WTC11 (cell line): ENCODE data around the gene EHD2. TPM values are rescaled to one million over a fixed set of nuclear protein-coding genes. Genes with fewer than 3 reads are reported as not detected.

Source experiments
- ATAC-seq: fragments of 200-7000 bp; cut with Tn5 transposase; 2 replicates; pipeline ENCODE4 v1.10.0; 2021; ENCODE audit warnings: mild to moderate bottlenecking, moderate library complexity
- CTCF ChIA-PET: fragments of 300-600 bp; sonication (Branson Sonifier 250); formaldehyde crosslinking; loops from one replicate; lab custom pipeline; 2021; ENCODE audit warnings: antibody characterized with exemption; lab: Charles Lee
- POLR2A ChIA-PET: fragments of 350-600 bp; sonication (Branson Sonifier 250); formaldehyde crosslinking; loops from one replicate; lab custom pipeline; 2021; ENCODE audit warnings: antibody characterized with exemption; lab: Charles Lee
- DNase-seq: peaks from one replicate; pipeline ENCODE4 v3.0.0; 2021; ENCODE audit warnings: low spot score
- H3K27ac Mint-ChIP-seq: 2 replicates; pipeline ENCODE4 v1.8.0; 2021; ENCODE audit warnings: mixed read lengths
- H3K27me3 Mint-ChIP-seq: 2 replicates; pipeline ENCODE4 v1.8.0; 2021; ENCODE audit warnings: low read depth, mild to moderate bottlenecking, moderate library complexity, mixed read lengths
- H3K36me3 Mint-ChIP-seq: 2 replicates; pipeline ENCODE4 v1.8.0; 2021; ENCODE audit warnings: mixed read lengths
- H3K4me1 Mint-ChIP-seq: 2 replicates; pipeline ENCODE4 v1.8.0; 2022; ENCODE audit warnings: mixed read lengths
- H3K4me3 Mint-ChIP-seq: 2 replicates; pipeline ENCODE4 v1.8.0; 2021; ENCODE audit warnings: mild to moderate bottlenecking, moderate library complexity, mixed read lengths
- H3K9me3 Mint-ChIP-seq: 2 replicates; pipeline ENCODE4 v1.8.0; 2021; ENCODE audit warnings: mixed read lengths
- CREM ChIP-seq: sonication (generic); formaldehyde crosslinking; IDR thresholded peaks from 2 replicates; pipeline ENCODE4 v1.8.1; 2022; ENCODE audit warnings: mild to moderate bottlenecking, missing genetic modification reagents, moderate library complexity
- FOXK1 ChIP-seq: sonication (generic); formaldehyde crosslinking; IDR thresholded peaks from 2 replicates; pipeline ENCODE4 v1.8.0; 2022; ENCODE audit warnings: mild to moderate bottlenecking, moderate library complexity, missing genetic modification reagents
- HMGA2 ChIP-seq: fragments of 250-450 bp; sonication (Bioruptor Pico); IDR thresholded peaks from 2 replicates; pipeline ENCODE4 v1.4.0; 2021; ENCODE audit warnings: mild to moderate bottlenecking, moderate library complexity
- NR1H2 ChIP-seq: sonication (generic); formaldehyde crosslinking; IDR thresholded peaks from 2 replicates; pipeline ENCODE4 v1.9.0; 2021; ENCODE audit warnings: mild to moderate bottlenecking, moderate library complexity, missing genetic modification reagents
- RELA ChIP-seq: sonication (generic); formaldehyde crosslinking; IDR thresholded peaks from 2 replicates; pipeline ENCODE4 v1.8.1; 2022; ENCODE audit warnings: missing genetic modification reagents, mild to moderate bottlenecking, borderline replicate concordance
- ZBTB21 ChIP-seq: sonication (generic); formaldehyde crosslinking; IDR thresholded peaks from 2 replicates; pipeline ENCODE4 v1.8.1; 2023; ENCODE audit warnings: mild to moderate bottlenecking, missing genetic modification reagents, borderline replicate concordance
- ZNF263 ChIP-seq: sonication (generic); formaldehyde crosslinking; IDR thresholded peaks from 2 replicates; pipeline ENCODE4 v1.8.1; 2022; ENCODE audit warnings: low read depth, mild to moderate bottlenecking, moderate library complexity, missing genetic modification reagents
- ZNF317 ChIP-seq: sonication (generic); formaldehyde crosslinking; IDR thresholded peaks from 2 replicates; pipeline ENCODE4 v1.8.1; 2023; ENCODE audit warnings: low read depth, mild to moderate bottlenecking, moderate library complexity, missing genetic modification reagents, borderline replicate concordance
- ZNF396 ChIP-seq: fragments of 250-450 bp; sonication (Bioruptor Pico); IDR thresholded peaks from 2 replicates; pipeline ENCODE4 v1.8.0; 2021; ENCODE audit warnings: mild to moderate bottlenecking, moderate library complexity, borderline replicate concordance
- ZNF423 ChIP-seq: fragments of 250-450 bp; sonication (Bioruptor Pico); IDR thresholded peaks from 2 replicates; pipeline ENCODE4 v2.1.2; 2022; ENCODE audit warnings: mild to moderate bottlenecking, moderate library complexity
- ZNF671 ChIP-seq: fragments of 250-450 bp; sonication (Bioruptor Pico); IDR thresholded peaks from 2 replicates; pipeline ENCODE4 v1.8.0; 2021; ENCODE audit warnings: mild to moderate bottlenecking
- total RNA-seq: library from RNA; stranded (reverse); gene quantifications from 3 replicates; pipeline ENCODE4 v1.2.3, GENCODE V29; 2021
- TF ChIP-seq, protein P1 (sequence below): sonication (generic); formaldehyde crosslinking; IDR thresholded peaks from 2 replicates; pipeline ENCODE4 v1.8.0; 2022; ENCODE audit warnings: mild to moderate bottlenecking, missing genetic modification reagents
- TF ChIP-seq, protein P2 (sequence below): sonication (generic); formaldehyde crosslinking; IDR thresholded peaks from 2 replicates; pipeline ENCODE4 v1.8.0; 2022; ENCODE audit warnings: missing genetic modification reagents
- TF ChIP-seq, protein P3 (sequence below): sonication (generic); formaldehyde crosslinking; IDR thresholded peaks from 2 replicates; pipeline ENCODE4 v1.8.1; 2023; ENCODE audit warnings: mild to moderate bottlenecking, missing genetic modification reagents, moderate library complexity
- TF ChIP-seq, protein P4 (sequence below): sonication (generic); formaldehyde crosslinking; IDR thresholded peaks from 2 replicates; pipeline ENCODE4 v1.8.1; 2022; ENCODE audit warnings: missing genetic modification reagents, borderline replicate concordance
- TF ChIP-seq, protein P5 (sequence below): sonication (generic); formaldehyde crosslinking; IDR thresholded peaks from 2 replicates; pipeline ENCODE4 v1.8.1; 2022; ENCODE audit warnings: low read depth, missing genetic modification reagents, borderline replicate concordance

The EHD2 gene
- total RNA-seq, 1 experiment from 2014 or later = 11.8 TPM

DNA sequence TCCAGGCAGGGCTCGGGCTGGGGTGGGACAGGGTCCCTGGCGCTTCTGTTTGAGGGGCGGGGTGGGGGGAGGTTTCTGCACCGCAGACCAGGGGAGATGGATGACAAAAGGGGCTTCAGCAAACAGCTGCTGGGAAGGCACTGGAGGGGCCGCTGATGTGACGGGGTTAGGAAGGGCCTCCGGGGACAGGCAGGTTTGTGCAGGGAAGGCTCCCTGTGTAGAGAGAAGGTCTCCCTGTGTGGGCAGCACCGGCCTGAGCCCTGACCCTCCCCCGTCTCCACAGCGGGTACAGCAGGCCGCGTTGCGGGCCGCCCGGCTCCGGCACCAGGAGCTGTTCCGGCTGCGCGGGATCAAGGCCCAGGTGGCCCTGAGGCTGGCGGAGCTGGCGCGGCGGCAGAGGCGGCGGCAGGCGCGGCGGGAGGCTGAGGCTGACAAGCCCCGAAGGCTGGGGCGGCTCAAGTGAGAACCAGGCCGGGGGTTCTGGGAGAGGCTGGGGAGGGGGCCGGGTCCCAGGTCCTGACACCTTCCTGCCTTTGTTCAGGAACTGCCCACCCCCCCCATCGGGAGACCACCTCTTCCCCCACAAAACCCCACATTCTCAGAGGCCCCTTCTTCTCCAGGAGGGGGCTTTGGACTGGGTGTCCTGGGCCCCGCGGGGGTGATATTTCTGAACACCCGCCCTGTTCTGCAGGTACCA, 42.0 kb downstream of the EHD2 start:
- ATAC-seq (no peak), DNase-seq (no peak)
- POLR2A ChIA-PET = no interaction called here
- Mint-ChIP-seq H3K9me3 (peaks cover 4% of the 10 kb centered on the region), H3K36me3 (peaks cover 66% of the 10 kb centered on the region), H3K27ac (no peak overlapping the region), H3K4me3 (no peak overlapping the region), H3K27me3 (no peaks in the 10 kb centered on the region), H3K4me1 (no peaks in the 10 kb centered on the region)
- TF ChIP-seq, protein P1, sequence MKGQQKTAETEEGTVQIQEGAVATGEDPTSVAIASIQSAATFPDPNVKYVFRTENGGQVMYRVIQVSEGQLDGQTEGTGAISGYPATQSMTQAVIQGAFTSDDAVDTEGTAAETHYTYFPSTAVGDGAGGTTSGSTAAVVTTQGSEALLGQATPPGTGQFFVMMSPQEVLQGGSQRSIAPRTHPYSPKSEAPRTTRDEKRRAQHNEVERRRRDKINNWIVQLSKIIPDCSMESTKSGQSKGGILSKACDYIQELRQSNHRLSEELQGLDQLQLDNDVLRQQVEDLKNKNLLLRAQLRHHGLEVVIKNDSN (CRISPR knock-in tag) = no peak
- TF ChIP-seq NR1H2 (CRISPR knock-in tag) = no peak
- TF ChIP-seq, protein P2, sequence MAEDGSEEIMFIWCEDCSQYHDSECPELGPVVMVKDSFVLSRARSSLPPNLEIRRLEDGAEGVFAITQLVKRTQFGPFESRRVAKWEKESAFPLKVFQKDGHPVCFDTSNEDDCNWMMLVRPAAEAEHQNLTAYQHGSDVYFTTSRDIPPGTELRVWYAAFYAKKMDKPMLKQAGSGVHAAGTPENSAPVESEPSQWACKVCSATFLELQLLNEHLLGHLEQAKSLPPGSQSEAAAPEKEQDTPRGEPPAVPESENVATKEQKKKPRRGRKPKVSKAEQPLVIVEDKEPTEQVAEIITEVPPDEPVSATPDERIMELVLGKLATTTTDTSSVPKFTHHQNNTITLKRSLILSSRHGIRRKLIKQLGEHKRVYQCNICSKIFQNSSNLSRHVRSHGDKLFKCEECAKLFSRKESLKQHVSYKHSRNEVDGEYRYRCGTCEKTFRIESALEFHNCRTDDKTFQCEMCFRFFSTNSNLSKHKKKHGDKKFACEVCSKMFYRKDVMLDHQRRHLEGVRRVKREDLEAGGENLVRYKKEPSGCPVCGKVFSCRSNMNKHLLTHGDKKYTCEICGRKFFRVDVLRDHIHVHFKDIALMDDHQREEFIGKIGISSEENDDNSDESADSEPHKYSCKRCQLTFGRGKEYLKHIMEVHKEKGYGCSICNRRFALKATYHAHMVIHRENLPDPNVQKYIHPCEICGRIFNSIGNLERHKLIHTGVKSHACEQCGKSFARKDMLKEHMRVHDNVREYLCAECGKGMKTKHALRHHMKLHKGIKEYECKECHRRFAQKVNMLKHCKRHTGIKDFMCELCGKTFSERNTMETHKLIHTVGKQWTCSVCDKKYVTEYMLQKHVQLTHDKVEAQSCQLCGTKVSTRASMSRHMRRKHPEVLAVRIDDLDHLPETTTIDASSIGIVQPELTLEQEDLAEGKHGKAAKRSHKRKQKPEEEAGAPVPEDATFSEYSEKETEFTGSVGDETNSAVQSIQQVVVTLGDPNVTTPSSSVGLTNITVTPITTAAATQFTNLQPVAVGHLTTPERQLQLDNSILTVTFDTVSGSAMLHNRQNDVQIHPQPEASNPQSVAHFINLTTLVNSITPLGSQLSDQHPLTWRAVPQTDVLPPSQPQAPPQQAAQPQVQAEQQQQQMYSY = no peak
- TF ChIP-seq ZNF263 (CRISPR knock-in tag) = no peak
- TF ChIP-seq ZNF396 (CRISPR knock-in tag) = no peak
- no peak for TF ChIP-seq CREM (CRISPR knock-in tag)
- no peak for TF ChIP-seq ZNF317 (CRISPR knock-in tag)
- TF ChIP-seq HMGA2 (CRISPR knock-in tag) = no peak
- no peak for TF ChIP-seq FOXK1
- TF ChIP-seq, protein P3, sequence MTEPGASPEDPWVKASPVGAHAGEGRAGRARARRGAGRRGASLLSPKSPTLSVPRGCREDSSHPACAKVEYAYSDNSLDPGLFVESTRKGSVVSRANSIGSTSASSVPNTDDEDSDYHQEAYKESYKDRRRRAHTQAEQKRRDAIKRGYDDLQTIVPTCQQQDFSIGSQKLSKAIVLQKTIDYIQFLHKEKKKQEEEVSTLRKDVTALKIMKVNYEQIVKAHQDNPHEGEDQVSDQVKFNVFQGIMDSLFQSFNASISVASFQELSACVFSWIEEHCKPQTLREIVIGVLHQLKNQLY (CRISPR knock-in tag) = no peak
- CTCF ChIA-PET = interaction anchor here (0.6 to 4.8 kb wide), 3 partner anchors 8 to 33 kb away, joined by 3 to 26 read pairs (median 6); no protein-coding TSS in a partner anchor

DNA sequence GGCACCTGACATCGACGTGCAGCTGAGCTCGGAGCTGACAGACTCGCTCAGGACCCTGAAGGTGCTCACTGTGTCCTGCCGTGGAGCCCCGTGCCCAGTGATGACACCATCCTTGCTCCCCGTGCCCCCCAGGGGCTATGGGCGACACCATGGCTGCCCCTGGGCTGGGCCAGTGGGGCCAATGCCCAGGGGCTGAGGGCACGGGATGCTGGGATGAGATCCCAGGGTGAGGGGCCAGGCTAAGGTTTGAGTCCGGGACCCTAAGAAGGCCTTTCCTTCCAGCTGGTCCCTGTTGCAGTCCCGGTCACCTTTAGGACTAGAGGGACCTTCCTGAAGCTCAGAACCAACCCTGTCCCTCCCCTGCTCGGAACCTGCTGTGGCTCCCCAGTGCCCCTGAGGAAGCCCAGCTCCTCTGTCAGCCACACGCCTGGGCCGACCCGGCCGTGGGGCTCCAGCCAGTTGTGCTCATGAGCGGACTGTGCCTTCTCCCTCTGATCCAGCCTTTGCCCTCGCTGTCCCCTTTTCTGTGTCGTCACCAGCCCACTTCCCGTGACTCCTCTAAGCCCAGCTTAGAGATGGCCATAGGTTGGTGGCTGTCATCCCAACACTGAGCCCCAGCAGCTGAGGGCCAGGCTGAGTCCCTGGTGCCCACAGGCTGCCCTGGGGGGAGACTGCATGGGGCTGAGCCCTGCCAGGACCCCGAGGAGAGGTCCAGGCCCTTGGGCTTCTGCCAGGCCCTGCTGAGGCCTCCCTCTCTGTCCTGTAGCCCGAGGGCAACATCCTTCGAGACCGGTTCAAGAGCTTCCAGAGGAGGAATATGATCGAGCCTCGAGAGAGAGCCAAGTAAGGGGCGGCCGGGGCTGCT, 42.8 kb downstream of the EHD2 start:
- POLR2A ChIA-PET = no interaction called here
- no peaks in the 10 kb centered on the region for H3K27me3 Mint-ChIP-seq
- H3K9me3 Mint-ChIP-seq = peaks cover 4% of the 10 kb centered on the region
- no peak overlapping the region for H3K4me3 Mint-ChIP-seq
- no peak for ATAC-seq
- CTCF ChIA-PET = interaction anchor here (1.1 to 4.8 kb wide), 3 partner anchors 10 to 43 kb away, joined by 3 to 26 read pairs (median 9); no protein-coding TSS in a partner anchor
- no peak for DNase-seq
- H3K36me3 Mint-ChIP-seq = peaks cover 66% of the 10 kb centered on the region
- H3K4me1 Mint-ChIP-seq = no peaks in the 10 kb centered on the region
- no peak overlapping the region for H3K27ac Mint-ChIP-seq
- TF ChIP-seq RELA (CRISPR knock-in tag) (no peak), ZNF671 (CRISPR knock-in tag) (no peak), ZBTB21 (CRISPR knock-in tag) (no peak), ZNF423 (CRISPR knock-in tag) (no peak)
- TF ChIP-seq, protein P4, sequence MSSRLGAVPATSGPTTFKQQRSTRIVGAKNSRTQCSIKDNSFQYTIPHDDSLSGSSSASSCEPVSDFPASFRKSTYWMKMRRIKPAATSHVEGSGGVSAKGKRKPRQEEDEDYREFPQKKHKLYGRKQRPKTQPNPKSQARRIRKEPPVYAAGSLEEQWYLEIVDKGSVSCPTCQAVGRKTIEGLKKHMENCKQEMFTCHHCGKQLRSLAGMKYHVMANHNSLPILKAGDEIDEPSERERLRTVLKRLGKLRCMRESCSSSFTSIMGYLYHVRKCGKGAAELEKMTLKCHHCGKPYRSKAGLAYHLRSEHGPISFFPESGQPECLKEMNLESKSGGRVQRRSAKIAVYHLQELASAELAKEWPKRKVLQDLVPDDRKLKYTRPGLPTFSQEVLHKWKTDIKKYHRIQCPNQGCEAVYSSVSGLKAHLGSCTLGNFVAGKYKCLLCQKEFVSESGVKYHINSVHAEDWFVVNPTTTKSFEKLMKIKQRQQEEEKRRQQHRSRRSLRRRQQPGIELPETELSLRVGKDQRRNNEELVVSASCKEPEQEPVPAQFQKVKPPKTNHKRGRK (CRISPR knock-in tag) = no peak
- TF ChIP-seq, protein P5, sequence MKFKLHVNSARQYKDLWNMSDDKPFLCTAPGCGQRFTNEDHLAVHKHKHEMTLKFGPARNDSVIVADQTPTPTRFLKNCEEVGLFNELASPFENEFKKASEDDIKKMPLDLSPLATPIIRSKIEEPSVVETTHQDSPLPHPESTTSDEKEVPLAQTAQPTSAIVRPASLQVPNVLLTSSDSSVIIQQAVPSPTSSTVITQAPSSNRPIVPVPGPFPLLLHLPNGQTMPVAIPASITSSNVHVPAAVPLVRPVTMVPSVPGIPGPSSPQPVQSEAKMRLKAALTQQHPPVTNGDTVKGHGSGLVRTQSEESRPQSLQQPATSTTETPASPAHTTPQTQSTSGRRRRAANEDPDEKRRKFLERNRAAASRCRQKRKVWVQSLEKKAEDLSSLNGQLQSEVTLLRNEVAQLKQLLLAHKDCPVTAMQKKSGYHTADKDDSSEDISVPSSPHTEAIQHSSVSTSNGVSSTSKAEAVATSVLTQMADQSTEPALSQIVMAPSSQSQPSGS (CRISPR knock-in tag) = no peak
- TF ChIP-seq, all 79 proteins: peak for 0
